DMS 273 (cell line): Measurements from ENCODE around the gene C19orf18.
"Not testable (repeated sequence)": the region's sequence is repeated elsewhere in the genome, so short reads cannot be mapped to it uniquely, and the experiment has no call there.

Source experiments
- DNase-seq: peaks from one replicate; lab custom pipeline; 2025; ENCODE audit not compliant: unreplicated experiment; lab: John Stamatoyannopoulos, UW

Gene C19orf18

DNA sequence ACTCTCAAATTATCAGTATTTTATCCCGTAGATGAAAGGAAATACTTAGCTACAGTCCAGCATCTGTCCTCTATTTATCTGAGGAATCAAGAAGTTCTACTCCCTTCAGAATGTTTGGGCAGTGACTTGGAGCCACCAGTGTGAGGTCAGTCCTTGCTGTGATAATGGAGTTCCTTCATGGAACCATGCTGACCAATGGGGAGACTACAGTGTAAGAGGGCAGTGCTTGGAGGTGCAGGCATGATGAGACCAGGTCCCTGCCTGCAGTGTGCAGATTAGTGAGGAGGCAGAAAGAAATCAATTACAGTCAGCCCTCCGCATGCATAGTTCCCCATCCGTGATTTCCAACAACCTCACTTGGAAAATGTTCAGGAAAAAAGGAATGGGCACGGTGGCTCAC is at the start of gene C19orf18:
TSS of gene C19orf18 (minus strand) at position 101 of the 400 bp plus-strand sequence. CDS start 102 bp downstream, outside the sequence.
- DNase-seq: no peak

DNA sequence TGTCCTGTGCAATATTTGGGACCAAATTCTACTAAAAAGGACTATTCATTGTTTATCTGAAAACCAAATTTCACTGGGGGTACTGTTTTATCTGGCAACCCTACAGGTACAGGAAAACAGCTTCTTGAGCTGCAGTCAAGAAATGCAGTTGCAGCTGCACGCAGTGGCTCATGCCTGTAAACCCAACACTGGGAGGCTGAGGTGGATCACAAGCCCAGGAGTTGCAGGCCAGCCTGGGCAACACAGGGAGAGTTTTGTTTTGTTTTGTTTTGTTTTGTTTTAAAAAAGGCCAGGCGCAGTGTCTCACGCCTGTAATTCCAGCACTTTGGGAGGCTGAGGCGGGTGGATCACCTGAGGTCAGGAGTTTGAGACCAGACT is 47.9 kb upstream of the C19orf18 start:
- no peak for DNase-seq

DNA sequence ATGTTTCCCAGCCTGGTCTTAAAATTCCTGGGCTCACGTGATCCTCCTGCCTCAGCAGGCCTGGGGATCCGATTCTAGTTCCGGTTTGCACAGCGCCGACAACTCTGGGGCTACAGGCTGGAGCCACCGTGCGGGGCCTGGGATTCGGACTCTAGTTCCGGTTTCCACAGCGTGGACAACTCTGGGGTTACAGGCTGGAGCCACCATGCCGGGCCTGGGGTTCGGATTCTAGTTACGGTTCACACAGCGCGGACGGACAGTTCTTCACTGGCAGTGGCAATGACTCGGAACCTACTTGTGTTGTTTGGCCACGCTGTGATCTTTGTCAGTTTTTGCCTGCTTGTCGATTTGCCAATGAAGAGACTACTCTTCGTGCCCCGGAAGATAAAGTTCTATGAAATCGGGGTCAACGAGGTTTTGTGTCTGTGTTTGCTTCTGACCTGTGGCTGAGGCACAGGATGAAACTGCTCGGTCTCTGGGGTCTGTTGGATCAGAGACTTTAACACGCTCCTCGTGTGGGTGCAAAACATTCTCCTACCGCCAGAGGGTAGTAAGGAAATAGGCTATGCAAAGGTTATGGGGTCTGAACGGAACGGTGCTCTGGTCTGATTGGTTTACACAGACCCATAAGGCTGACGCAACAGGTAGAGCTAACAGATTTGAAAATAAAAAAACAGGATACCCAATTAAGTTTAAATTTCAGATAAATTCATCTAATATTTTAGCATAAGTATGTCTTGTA is 47.4 kb upstream of the C19orf18 start:
- peak; percentile 81 for DNase-seq

DNA sequence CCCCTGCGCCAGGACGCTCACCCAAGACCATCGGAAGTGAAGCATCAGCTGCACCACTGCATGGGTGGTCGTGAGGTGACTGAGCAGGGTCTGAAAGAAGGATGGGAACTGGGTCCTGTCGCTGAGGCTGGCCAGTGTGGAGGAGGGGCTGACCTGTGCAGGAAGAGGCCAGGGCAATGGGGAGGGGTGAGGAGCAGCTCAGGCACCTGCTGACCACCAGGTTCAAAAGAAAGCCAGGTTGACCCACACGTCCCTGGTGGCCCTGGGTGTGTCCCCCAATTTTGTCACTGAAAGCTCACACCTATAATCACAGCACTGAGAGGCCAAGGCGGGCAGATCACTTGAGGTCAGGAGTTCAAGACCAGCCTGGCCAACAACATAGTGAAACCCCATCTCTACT is 45.8 kb upstream of the C19orf18 start:
- no peak for DNase-seq

DNA sequence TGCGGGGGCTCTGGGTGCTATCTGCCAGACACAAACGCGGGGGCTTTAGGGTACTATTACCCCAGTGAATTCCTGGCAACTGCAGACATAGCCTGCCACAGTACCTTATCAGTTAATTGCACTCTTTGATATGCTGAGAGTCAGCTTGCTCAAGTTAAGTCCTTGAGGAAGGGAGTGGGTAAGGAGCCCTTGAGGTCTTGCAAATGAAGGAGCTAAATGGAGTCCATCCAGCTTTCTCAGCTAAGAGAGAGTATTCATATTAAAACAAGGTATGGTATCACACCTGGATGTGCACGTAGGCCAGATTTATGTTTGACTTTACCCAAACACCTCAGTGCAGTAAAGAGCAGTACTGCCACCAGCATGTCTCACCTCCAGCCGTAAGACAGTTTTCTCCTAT is 39.8 kb upstream of the C19orf18 start:
- DNase-seq: no peak

DNA sequence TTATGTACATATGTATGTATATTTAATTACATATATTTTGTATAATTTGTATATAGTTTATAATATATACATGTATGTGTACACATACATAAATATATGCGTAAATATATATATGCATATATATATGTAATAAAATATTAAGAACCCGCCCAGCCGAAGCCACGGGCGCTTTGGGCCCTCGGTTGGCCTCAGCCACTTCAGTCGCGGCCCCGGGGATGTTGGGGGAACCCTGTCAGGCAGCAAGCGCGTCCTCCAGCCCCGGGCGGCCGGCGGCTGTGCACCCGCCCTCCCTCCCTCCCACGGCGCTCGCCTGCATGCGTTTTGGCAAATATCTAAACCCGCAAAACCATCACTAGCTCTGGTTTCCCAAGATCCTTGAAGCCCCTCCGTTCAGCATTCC is 36.2 kb upstream of the C19orf18 start:
- DNase-seq: no peak

DNA sequence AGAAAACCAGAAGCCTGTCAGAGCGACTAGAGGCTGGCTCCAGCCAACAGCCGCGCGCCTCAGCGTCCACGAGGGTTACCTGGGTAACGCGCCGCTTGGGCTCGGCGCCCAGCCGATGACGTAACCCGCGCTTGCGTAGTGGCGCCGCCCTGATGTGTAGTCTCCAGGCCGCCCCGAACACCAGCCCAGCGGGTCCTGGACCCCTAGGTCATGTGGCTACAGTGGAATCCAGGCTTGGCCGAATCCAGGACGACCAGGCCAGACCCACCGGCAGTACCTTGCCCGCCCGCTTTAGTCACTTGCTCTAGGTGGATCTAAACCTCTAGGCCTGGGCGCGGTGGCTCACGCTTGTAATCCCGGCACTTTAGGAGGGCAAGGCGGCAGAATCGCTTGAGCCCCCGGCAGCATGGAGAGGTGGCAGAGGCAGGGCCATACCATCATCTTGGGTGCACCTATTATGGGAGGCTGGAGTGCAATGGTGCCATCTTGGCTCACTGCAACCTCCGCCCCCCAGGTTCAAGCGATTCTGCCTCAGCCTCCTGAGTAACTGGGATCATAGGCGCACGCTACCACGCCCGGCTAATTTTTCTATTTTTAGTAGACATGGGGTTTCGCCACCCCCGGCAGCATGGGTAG is 35.5 kb upstream of the C19orf18 start:
- DNase-seq: peak; percentile 96

DNA sequence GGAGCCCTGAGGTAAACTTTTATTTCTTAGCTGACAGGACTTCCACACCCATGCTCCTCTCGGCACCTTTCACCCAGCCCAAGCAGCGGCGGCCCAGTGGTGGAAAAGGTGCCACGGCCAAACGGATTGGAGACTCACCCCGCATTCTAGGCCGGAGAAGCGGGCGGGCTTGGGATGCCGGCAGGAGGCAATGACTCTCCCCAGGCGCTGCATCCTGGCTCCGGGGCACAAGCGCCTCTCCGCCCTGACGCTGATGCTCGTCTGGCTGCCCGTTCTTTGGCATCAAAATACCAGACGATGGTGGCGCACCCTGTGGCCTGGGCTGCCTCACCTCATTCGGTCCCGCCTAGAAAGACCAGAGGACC is 34.9 kb upstream of the C19orf18 start:
- DNase-seq: no peak

DNA sequence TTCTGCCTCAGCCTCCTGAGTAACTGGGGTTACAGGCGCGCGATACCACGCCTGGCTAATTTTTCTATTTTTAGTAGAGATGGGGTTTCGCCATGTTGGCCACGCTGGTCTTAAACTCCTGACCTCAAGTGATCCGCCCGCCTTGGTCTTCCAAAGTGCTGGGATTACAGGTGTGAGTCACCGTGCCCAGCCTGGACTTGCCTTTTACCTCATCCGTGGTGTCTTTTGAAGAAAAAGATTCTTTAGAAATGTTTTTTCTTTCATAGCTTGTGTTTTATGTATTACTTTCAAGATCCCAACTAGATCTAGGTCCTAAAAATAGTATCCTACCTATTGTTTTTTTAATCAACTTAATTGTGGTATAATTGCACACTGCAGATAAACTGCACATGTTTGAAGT is 34.5 kb upstream of the C19orf18 start:
- not testable (repeated sequence) for DNase-seq

DNA sequence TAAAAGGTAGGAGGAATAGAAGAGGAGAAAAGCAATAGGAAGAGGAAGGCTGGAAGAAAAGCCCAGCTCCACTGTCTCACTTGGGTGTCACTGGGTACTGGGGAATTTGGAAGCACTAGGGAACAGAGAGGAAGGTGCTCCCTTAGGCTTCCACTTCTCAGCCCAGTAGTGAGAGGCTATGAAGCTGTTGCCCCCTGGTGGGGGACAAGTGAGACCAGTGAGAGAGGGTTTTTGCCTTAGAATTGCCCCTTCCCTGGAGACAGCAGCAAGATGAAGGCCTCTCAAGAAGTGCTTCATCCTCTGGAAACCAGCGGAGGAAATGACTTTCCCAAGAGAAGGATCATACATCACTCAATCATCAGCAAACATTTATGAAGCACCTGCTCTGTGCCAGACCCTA is 33.0 kb upstream of the C19orf18 start:
- DNase-seq: peak; percentile 49

DNA sequence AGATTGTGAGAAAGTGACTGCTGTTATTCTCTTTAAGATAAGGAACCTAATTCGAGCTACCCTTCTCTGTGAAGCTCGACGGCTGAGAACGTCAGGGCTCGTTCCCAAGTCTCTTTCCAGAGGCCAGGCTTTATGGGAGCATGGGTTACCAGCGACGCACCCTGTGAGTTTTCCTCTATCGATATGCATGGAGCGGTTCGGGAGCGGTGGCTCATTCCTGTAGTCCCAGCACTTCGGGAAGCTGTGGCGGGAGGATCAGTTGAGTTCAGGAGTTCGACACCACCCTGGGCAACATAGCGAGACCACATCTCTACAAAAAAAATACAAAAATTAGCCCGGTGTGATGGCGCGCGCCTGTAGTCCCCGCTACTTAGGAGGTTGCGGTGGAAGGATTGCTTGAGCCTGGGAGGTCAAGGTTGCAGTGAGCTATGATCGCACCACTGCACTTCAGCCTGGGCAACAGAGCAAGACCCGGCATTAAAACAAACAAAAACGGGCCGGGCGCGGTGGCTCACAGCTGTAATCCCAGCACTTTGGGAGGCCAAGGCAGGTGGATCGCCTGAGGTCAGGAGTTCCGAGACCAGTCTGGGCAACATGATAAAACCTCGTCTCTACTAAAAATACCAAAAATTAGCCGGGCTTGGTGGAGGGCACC is 29.0 kb upstream of the C19orf18 start:
- DNase-seq: no peak

DNA sequence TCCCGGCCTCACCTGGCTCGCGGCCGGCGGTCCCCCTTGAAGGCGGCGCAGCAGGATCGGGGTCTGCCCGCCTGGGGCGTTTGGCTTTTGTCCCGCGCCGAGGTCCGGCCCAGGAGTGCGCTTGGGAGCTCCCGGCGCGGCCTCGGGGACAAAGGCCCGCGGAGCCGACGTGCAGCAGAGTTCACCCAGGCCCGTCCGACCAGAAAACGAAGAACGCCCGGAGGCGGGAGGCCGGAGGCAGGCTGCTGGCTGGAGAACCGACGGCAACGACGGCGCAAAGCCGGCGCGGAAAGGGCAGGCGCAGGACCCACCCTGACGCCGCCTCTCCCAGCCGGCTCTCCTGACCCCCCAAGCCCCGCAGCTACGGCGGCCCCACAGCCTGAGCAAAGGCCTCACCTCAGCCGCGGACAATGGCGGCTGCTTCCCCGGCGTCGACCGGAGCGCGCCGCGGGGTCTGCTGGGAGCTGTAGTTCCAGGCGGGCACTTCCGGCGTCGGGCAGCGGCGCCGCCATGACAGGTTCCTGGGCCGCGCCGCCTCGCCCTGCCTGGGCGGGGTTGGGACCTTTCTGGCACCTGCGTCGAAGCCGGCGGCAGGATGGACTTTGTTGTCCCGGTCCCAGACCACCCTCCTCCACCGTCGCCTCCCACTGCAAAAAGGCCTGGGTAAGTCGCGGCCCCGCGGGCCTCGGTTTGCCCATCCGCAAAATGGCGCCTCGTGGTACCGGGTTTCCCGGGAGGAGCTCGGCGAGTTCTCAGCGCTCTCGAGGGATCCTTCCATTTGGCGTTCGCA is 28.2 kb upstream of the C19orf18 start, which contains the start of gene ZNF606:
TSS of gene ZNF606 (minus strand) at position 437 of the 790 bp plus-strand sequence. CDS start 1,501 bp downstream, outside the sequence.
- DNase-seq: peak; percentile 95

DNA sequence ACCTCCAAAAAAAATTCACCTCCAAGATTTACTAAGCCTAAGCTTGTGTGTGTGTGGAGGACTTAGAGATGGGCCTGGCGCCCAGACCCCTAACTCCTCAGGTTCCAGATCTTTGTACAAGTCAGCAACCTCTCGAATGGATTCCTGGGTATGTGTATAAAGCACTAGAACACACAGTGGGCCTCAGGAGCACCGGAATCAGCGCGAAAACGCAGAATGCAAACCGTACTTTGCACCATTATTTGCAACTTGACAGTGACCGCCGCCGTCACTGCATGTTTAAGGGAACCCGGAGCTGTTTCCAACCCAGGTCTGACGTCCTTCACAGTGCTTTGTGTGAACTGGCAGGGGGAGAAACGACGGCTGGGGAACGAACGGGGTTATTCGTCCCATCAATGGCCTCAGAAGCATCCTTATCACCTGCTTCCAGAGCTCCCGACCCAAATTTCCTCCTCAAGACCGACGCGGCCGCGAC is 27.6 kb upstream of the C19orf18 start:
- DNase-seq: no peak

DNA sequence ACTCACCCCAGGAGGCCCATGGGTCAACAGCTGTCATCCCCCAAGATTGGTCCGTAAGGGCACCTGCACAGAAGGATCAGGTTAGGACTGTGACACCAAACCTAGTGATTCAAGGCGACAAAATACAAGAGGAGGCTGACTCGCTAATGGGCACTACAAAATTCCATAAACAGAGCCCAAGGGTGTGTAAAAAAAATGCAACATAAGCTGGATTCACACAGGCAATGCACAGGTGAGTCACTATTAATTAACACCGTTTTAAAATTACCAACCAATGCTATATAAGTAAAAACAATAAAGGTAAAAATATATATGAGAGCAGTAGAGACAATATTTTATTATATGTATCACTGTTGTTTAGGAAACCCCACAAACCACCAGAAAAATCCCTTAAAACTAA is 26.3 kb upstream of the C19orf18 start:
- no peak for DNase-seq

DNA sequence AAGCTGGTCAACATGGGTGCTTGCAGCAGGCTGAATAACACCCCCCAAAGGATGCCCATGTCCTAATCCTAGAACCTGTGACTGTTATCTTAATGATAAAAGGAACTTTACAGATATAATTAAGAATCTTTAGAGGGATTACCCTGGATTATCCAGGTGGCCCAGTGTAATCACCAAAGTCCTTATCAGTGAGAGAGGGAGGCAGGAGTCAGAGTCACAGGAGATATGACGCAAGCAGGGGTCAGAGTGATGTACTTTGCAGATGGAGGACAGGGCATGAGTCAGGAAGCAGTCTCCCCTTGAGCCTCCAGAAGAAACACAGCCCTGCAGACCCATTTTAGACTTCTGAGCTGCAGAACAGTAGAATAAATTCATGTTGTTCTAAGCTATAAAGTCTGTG is 18.5 kb upstream of the C19orf18 start:
- DNase-seq: no peak

DNA sequence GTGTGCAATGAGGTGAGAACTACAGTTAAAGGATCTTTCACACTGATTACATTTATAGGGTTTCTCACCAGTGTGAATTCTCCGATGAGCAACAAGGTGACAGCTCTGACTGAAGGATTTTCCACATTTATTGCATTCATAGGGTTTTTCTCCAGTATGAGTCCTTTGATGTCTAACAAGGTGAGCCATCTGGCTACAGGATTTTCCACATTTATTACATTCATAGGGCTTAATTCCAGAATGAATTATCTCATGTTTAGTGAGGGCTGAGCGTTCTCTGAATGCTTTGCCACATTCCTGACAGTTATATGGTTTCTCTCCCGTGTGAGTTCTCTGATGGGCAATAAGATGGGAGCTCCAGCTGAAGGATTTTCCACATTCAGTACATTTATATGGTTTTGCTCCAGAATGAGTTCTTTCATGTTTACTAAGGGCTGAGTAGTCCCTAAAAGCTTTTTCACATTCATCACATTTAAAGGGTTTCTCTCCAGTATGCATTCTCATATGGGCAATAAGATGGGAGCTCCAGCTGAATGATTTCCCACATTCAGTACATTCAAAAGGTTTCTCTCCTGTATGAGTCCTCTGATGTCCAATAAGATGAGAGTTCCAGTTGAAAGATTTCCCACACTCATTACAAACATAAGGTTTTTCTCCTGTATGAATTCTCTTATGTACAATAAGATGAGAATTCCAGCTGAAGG is 4.4 kb upstream of the C19orf18 start:
- peak; percentile 32 for DNase-seq

DNA sequence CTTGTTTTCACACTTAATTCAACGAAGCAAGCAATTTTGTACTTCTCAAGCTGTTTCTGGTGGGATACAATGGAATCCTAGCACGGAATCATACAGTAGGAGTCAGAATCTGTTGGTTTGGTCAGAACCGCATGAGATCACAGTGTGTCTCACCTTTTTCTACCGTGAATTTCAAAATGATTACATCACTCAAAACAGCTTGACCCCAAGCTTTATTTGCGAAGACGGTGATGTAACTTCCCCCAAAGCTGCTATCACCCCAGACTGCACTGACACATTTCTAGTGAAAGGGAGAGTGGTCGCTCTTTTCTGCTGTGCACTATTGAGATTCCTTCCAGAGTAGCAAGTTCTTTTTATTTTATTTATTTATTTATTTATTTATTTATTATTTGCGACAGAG is 9.6 kb downstream of the C19orf18 start:
- no peak for DNase-seq

DNA sequence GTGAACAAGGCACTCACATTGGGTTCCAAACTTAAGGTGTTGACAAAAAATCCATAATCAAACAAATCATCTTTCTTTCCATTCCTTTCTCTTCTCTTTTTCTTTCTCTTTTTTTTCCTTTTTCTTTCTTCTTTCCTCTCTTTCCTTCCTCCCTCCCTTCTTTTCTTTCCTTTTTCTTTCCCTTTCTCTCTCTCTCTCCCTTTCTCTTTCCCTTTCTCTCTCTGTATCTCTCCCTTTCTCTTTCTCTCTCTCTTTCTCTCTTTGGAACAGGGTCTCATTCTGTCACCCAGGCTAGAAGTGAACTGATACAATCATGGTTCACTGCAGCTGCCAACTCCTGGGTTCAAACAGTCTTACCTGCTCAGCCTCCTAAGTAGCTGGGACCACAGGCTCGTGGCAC is 12.5 kb downstream of the C19orf18 start:
- DNase-seq: no peak

DNA sequence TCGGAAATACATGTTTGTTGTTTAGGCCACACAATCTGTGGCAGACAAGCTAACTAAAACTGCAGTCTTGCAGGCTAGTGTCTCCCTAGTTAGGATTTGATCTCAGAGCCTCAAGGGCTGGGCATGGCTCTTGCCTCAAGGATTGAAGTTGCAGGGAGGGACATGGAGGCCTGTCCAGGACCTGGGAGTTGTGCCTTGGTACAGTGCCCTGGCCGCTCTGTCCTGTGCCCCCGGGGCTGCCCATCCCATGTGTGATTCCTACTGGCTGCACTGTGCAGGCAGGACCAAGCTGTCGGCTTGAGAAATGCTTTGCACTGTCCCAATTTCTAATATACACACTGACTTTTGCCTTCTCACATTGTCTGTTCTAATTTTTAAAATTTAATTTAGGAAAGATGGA is 19.3 kb downstream of the C19orf18 start:
- no peak for DNase-seq

DNA sequence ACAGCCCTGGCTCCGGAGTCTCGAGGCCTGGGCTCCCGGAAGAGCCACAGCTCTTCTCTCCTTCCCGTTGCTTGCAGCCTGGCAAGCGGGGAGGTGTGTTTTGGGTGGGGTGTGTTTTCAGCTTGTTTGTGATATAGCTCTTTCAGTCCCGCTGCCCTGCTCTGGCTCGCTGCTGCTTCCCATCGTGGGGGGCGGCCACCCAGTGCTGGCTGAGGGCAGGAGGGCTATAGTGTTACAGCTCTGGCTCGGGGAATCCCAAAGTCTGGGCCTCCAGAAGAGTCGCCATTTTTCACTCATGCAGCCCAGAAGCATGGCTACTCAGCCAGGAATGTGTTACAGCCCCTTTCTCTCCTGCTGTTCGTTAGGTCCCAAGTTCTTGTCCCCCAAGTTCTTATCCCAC is 24.6 kb downstream of the C19orf18 start:
- DNase-seq: no peak

DNA sequence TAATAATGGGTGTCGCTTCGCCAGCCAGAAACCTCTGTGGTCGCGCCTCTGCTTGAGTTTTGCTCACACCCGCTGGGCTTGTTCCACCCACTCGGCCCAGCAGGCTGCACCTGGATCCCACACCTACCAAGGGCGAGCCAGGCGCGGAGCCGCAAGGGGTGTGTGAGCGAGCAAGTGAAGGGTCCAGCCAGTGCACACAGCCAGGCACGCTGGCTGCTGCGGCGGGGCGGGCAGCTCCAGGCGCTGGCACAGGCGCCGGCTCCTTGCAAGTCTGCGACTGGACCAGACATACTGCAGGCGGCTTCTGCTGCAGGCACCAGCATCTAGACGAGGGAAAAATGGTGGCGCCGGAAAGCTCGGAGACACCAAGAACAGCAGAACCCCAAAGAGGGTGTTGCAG is 25.0 kb downstream of the C19orf18 start:
- no peak for DNase-seq
